SK-N-SH treated with all-trans-retinoic acid at 6 μM for 48 hours (cell line): ENCODE measurements around the gene TOB1.

Experiments
- ARNTL ChIP-seq: fragments of 450-650 bp; formaldehyde crosslinking; IDR thresholded peaks from 2 replicates; pipeline ENCODE4 v1.5.0; 2020; ENCODE audit warnings: low read depth, mild to moderate bottlenecking, moderate library complexity, borderline replicate concordance
- OSR1 ChIP-seq: fragments of 250-450 bp; sonication (Bioruptor Pico); IDR thresholded peaks from 2 replicates; pipeline ENCODE4 v1.8.0; 2022; ENCODE audit warnings: moderate library complexity, mild to moderate bottlenecking, inconsistent platforms
- PATZ1 ChIP-seq: fragments of 250-450 bp; sonication (Bioruptor Pico); IDR thresholded peaks from 2 replicates; pipeline ENCODE4 v1.8.0; 2020; ENCODE audit warnings: mild to moderate bottlenecking, moderate library complexity, borderline replicate concordance
- PPARA ChIP-seq: fragments of 250-450 bp; sonication (Bioruptor Pico); IDR thresholded peaks from 2 replicates; pipeline ENCODE4 v1.5.0; 2020; ENCODE audit warnings: mild to moderate bottlenecking, borderline replicate concordance
- ZFP30 ChIP-seq: fragments of 450-650 bp; formaldehyde crosslinking; IDR thresholded peaks from 2 replicates; pipeline ENCODE4 v1.5.0; 2022; ENCODE audit warnings: mild to moderate bottlenecking, moderate library complexity
- ZNF8 ChIP-seq: fragments of 450-650 bp; formaldehyde crosslinking; IDR thresholded peaks from 2 replicates; pipeline ENCODE4 v1.5.0; 2020; ENCODE audit warnings: mild to moderate bottlenecking, moderate library complexity

DNA sequence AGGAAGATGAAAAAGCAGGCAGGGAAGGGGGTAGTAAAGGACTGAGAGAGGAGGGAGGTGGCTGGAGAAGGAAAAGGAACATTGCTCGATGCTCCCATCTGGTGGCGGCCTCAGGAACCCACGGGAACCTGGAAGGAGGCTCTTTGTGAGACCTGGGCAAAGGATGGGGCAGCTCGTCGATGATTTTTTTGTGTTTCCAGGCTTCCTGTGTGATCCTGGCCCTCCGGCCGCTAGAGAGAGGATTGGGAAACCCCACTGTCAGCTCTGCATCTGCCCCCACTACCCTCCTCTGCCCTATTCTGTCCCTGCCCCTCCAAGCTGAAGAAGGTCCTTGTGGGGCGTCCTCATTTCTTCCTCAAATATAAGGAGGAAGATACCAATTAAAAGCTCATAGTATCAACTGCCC is 24.2 kb downstream of the TOB1 start:
- no peak for TF ChIP-seq PATZ1 (CRISPR knock-in tag)
- TF ChIP-seq OSR1: no peak
- no peak for TF ChIP-seq ARNTL (CRISPR knock-in tag)
- TF ChIP-seq ZFP30 (CRISPR knock-in tag): no peak
- no peak for TF ChIP-seq PPARA (CRISPR knock-in tag)
- TF ChIP-seq ZNF8 (CRISPR knock-in tag): no peak
